ENCODE data around the gene MLYCD. TPM values are rescaled to one million over a fixed set of nuclear protein-coding genes. Genes with fewer than 3 reads are reported as not detected.

MLYCD gene
- total RNA-seq, 2 experiments from 2014 or later, result 4.2 to 4.3 TPM

- Mint-ChIP-seq H3K36me3 (ENCODE audit: low read depth) (no peaks in the 10 kb centered on the region), H3K27me3 (ENCODE audit: low read depth) (peaks cover 7% of the 10 kb centered on the region), H3K4me1 (ENCODE audit: low read depth) (no peaks in the 10 kb centered on the region), H3K9me3 (ENCODE audit: insufficient read depth) (no peaks in the 10 kb centered on the region), H3K4me3 (no peak overlapping the region), H3K27ac (no peak overlapping the region)
- ATAC-seq (no peak), DNase-seq (no peak)
- CTCF ChIA-PET, result interaction anchor here (0.8 kb wide), 1 partner anchor 104 kb away, joined by 3 read pairs; no protein-coding TSS in a partner anchor
- POLR2A ChIA-PET, result no interaction called here
These were observed 16.6 kb upstream of the MLYCD start for GRCh38 chr16:83882163-83882885.

GRCh38 chr16:83886199-83886971 lies 12.5 kb upstream of the MLYCD start:
- CTCF ChIA-PET, result no interaction called here
- Mint-ChIP-seq H3K36me3 (ENCODE audit: low read depth) (no peaks in the 10 kb centered on the region), H3K4me3 (no peak overlapping the region), H3K9me3 (ENCODE audit: insufficient read depth) (peaks cover under 1% of the 10 kb centered on the region), H3K27ac (no peak overlapping the region), H3K4me1 (ENCODE audit: low read depth) (no peaks in the 10 kb centered on the region), H3K27me3 (ENCODE audit: low read depth) (peaks cover 9% of the 10 kb centered on the region)
- ATAC-seq (no peak), DNase-seq (no peak)
- POLR2A ChIA-PET, result no interaction called here

GRCh38 chr16:83887080-83887479 lies 11.8 kb upstream of the MLYCD start:
- H3K9me3 Mint-ChIP-seq (ENCODE audit: insufficient read depth), result peaks cover 5% of the 10 kb centered on the region
- ATAC-seq, result no peak
- POLR2A ChIA-PET, result no interaction called here
- peaks cover 1% of the 10 kb centered on the region for H3K36me3 Mint-ChIP-seq (ENCODE audit: low read depth)
- H3K4me1 Mint-ChIP-seq (ENCODE audit: low read depth), result no peaks in the 10 kb centered on the region
- DNase-seq, result no peak
- H3K27ac Mint-ChIP-seq, result no peak overlapping the region
- CTCF ChIA-PET, result no interaction called here
- peaks cover 12% of the 10 kb centered on the region for H3K27me3 Mint-ChIP-seq (ENCODE audit: low read depth)
- no peak overlapping the region for H3K4me3 Mint-ChIP-seq

- Mint-ChIP-seq H3K27ac (no peak overlapping the region), H3K36me3 (ENCODE audit: low read depth) (peaks cover 1% of the 10 kb centered on the region), H3K9me3 (ENCODE audit: insufficient read depth) (peaks cover 5% of the 10 kb centered on the region), H3K4me3 (no peak overlapping the region), H3K4me1 (ENCODE audit: low read depth) (no peaks in the 10 kb centered on the region), H3K27me3 (ENCODE audit: low read depth) (peaks cover 12% of the 10 kb centered on the region)
- POLR2A ChIA-PET, result no interaction called here
- DNase-seq (no peak), ATAC-seq (no peak)
- CTCF ChIA-PET, result no interaction called here
These were observed 11.4 kb upstream of the MLYCD start for GRCh38 chr16:83887564-83887963.

- POLR2A ChIA-PET, result no interaction called here
- DNase-seq, result no peak
- H3K9me3 Mint-ChIP-seq (ENCODE audit: insufficient read depth), result peaks cover 5% of the 10 kb centered on the region
- H3K27ac Mint-ChIP-seq, result no peak overlapping the region
- H3K27me3 Mint-ChIP-seq (ENCODE audit: low read depth), result peaks cover 12% of the 10 kb centered on the region
- ATAC-seq, result no peak
- CTCF ChIA-PET, result no interaction called here
- peaks cover 1% of the 10 kb centered on the region for H3K36me3 Mint-ChIP-seq (ENCODE audit: low read depth)
- H3K4me3 Mint-ChIP-seq, result no peak overlapping the region
- H3K4me1 Mint-ChIP-seq (ENCODE audit: low read depth), result no peaks in the 10 kb centered on the region
These were observed 10.3 kb upstream of the MLYCD start for GRCh38 chr16:83888672-83889044.

- Mint-ChIP-seq H3K27me3 (ENCODE audit: low read depth) (peaks cover 17% of the 10 kb centered on the region), H3K4me1 (ENCODE audit: low read depth) (no peaks in the 10 kb centered on the region), H3K4me3 (no peak overlapping the region), H3K36me3 (ENCODE audit: low read depth) (peaks cover 1% of the 10 kb centered on the region), H3K27ac (no peak overlapping the region), H3K9me3 (ENCODE audit: insufficient read depth) (peaks cover 5% of the 10 kb centered on the region)
- POLR2A ChIA-PET, result no interaction called here
- CTCF ChIA-PET, result no interaction called here
- ATAC-seq (no peak), DNase-seq (no peak)
These were observed 8.6 kb upstream of the MLYCD start for GRCh38 chr16:83890359-83890758.

GRCh38 chr16:83891742-83892141 lies 7.2 kb upstream of the MLYCD start:
- ATAC-seq, result no peak
- H3K27ac Mint-ChIP-seq, result no peak overlapping the region
- ChIA-PET POLR2A (no interaction called here), CTCF (no interaction called here)
- H3K9me3 Mint-ChIP-seq (ENCODE audit: insufficient read depth), result peaks cover 5% of the 10 kb centered on the region
- peaks cover 1% of the 10 kb centered on the region for H3K36me3 Mint-ChIP-seq (ENCODE audit: low read depth)
- DNase-seq, result no peak
- H3K4me3 Mint-ChIP-seq, result no peak overlapping the region
- no peaks in the 10 kb centered on the region for H3K4me1 Mint-ChIP-seq (ENCODE audit: low read depth)
- H3K27me3 Mint-ChIP-seq (ENCODE audit: low read depth), result peaks cover 18% of the 10 kb centered on the region

- Mint-ChIP-seq H3K27ac (no peak overlapping the region), H3K4me1 (ENCODE audit: low read depth) (peaks cover 21% of the 10 kb centered on the region), H3K4me3 (no peak overlapping the region), H3K9me3 (ENCODE audit: insufficient read depth) (peaks cover 5% of the 10 kb centered on the region), H3K36me3 (ENCODE audit: low read depth) (peaks cover 1% of the 10 kb centered on the region), H3K27me3 (ENCODE audit: low read depth) (peaks cover 14% of the 10 kb centered on the region)
- CTCF ChIA-PET, result no interaction called here
- ATAC-seq, result no peak
- POLR2A ChIA-PET, result no interaction called here
- no peak for DNase-seq
These were observed 3.7 kb upstream of the MLYCD start for GRCh38 chr16:83895243-83895642.

- H3K4me1 Mint-ChIP-seq (ENCODE audit: low read depth), result peaks cover 26% of the 10 kb centered on the region
- peaks cover 5% of the 10 kb centered on the region for H3K9me3 Mint-ChIP-seq (ENCODE audit: insufficient read depth)
- CTCF ChIA-PET, result no interaction called here
- H3K36me3 Mint-ChIP-seq (ENCODE audit: low read depth), result peaks cover 1% of the 10 kb centered on the region
- H3K4me3 Mint-ChIP-seq, result no peak overlapping the region
- H3K27ac Mint-ChIP-seq, result no peak overlapping the region
- ATAC-seq, result no peak
- DNase-seq, result no peak
- H3K27me3 Mint-ChIP-seq (ENCODE audit: low read depth), result peaks cover 12% of the 10 kb centered on the region
- POLR2A ChIA-PET, result no interaction called here
These were observed 3.0 kb upstream of the MLYCD start for GRCh38 chr16:83895942-83896341.

GRCh38 chr16:83899272-83899897 lies 470 bp downstream of the MLYCD start:
- no peaks in the 10 kb centered on the region for H3K9me3 Mint-ChIP-seq (ENCODE audit: insufficient read depth)
- DNase-seq (peak; percentile 45), ATAC-seq (peak; percentile 73)
- H3K36me3 Mint-ChIP-seq (ENCODE audit: low read depth), result peaks cover 1% of the 10 kb centered on the region
- H3K27ac Mint-ChIP-seq, result peak overlapping the region; percentile 83
- CTCF ChIA-PET, result interaction anchor here (0.9 to 1.4 kb wide), 4 partner anchors 12 to 75 kb away, joined by 3 to 7 read pairs (median 3); no protein-coding TSS in a partner anchor
- peaks cover 31% of the 10 kb centered on the region for H3K4me1 Mint-ChIP-seq (ENCODE audit: low read depth)
- POLR2A ChIA-PET, result interaction anchor here (0.9 to 1.0 kb wide), 2 partner anchors 19 to 24 kb away, joined by 3 to 4 read pairs; no protein-coding TSS in a partner anchor
- H3K27me3 Mint-ChIP-seq (ENCODE audit: low read depth), result peaks cover 7% of the 10 kb centered on the region
- peak overlapping the region; percentile 92 for H3K4me3 Mint-ChIP-seq

- ChIA-PET POLR2A (interaction anchor here (0.9 to 1.0 kb wide), 2 partner anchors 20 to 23 kb away, joined by 3 to 4 read pairs; no protein-coding TSS in a partner anchor), CTCF (interaction anchor here (0.9 to 1.4 kb wide), 4 partner anchors 11 to 75 kb away, joined by 3 to 7 read pairs (median 3); no protein-coding TSS in a partner anchor)
- DNase-seq (no peak), ATAC-seq (no peak)
- H3K4me3 Mint-ChIP-seq, result peak overlapping the region; percentile 92
- H3K36me3 Mint-ChIP-seq (ENCODE audit: low read depth), result peaks cover 4% of the 10 kb centered on the region
- H3K9me3 Mint-ChIP-seq (ENCODE audit: insufficient read depth), result no peaks in the 10 kb centered on the region
- peaks cover 7% of the 10 kb centered on the region for H3K27me3 Mint-ChIP-seq (ENCODE audit: low read depth)
- peaks cover 31% of the 10 kb centered on the region for H3K4me1 Mint-ChIP-seq (ENCODE audit: low read depth)
- peak overlapping the region; percentile 83 for H3K27ac Mint-ChIP-seq
These were observed 1.1 kb downstream of the MLYCD start for GRCh38 chr16:83899978-83900377.

- DNase-seq, result no peak
- ChIA-PET CTCF (interaction anchor here (1.4 kb wide), 1 partner anchor 56 kb away, joined by 3 read pairs; no protein-coding TSS in a partner anchor), POLR2A (no interaction called here)
- no peaks in the 10 kb centered on the region for H3K9me3 Mint-ChIP-seq (ENCODE audit: insufficient read depth)
- ATAC-seq, result no peak
- peaks cover 31% of the 10 kb centered on the region for H3K4me1 Mint-ChIP-seq (ENCODE audit: low read depth)
- peaks cover 3% of the 10 kb centered on the region for H3K27me3 Mint-ChIP-seq (ENCODE audit: low read depth)
- H3K36me3 Mint-ChIP-seq (ENCODE audit: low read depth), result peaks cover 4% of the 10 kb centered on the region
- peak overlapping the region; percentile 92 for H3K4me3 Mint-ChIP-seq
- H3K27ac Mint-ChIP-seq, result no peak overlapping the region
These were observed 1.7 kb downstream of the MLYCD start for GRCh38 chr16:83900571-83900970.

All from activated CD8-positive, alpha-beta T cell treated with anti-CD3 and anti-CD28 coated beads, Interleukin-2, amount 10 ng/mL, durations not matched to agents 7 days and 5 days (primary cell).